ENCODE measurements around the gene RGL1. TPM values are rescaled to one million over a fixed set of nuclear protein-coding genes. Genes with fewer than 3 reads are reported as not detected.

RGL1 gene
- total RNA-seq, 1 donor from 2014 or later, result 3.0 TPM

DNA sequence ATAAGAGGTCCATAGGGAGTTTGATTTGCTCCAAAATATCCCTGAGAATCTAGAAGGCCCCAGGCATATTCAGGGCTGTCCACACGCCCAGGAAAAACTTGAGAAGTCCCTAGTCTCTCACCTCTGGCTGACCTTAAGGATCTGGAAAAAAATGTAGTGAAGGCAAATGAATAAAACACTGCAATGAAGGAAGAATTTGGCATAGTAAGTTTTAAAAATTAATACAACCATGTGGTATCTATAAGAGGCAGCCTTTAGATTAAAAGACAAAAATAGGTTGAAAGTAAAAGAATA lies 141.3 kb downstream of the RGL1 start:
- Mint-ChIP-seq H3K4me1 (no peaks in the 10 kb centered on the region), H3K4me3 (no peak overlapping the region), H3K36me3 (ENCODE audit: low read depth) (no peaks in the 10 kb centered on the region), H3K27ac (no peak overlapping the region), H3K27me3 (peaks cover 16% of the 10 kb centered on the region), H3K9me3 (no peaks in the 10 kb centered on the region)
- DNase-seq (no peak), ATAC-seq (ENCODE audit: low read depth) (no peak)
- intact Hi-C loops (cut with micrococcal nuclease), result no loop called here
- CTCF ChIA-PET, result no interaction called here
- TF ChIP-seq, protein P1, sequence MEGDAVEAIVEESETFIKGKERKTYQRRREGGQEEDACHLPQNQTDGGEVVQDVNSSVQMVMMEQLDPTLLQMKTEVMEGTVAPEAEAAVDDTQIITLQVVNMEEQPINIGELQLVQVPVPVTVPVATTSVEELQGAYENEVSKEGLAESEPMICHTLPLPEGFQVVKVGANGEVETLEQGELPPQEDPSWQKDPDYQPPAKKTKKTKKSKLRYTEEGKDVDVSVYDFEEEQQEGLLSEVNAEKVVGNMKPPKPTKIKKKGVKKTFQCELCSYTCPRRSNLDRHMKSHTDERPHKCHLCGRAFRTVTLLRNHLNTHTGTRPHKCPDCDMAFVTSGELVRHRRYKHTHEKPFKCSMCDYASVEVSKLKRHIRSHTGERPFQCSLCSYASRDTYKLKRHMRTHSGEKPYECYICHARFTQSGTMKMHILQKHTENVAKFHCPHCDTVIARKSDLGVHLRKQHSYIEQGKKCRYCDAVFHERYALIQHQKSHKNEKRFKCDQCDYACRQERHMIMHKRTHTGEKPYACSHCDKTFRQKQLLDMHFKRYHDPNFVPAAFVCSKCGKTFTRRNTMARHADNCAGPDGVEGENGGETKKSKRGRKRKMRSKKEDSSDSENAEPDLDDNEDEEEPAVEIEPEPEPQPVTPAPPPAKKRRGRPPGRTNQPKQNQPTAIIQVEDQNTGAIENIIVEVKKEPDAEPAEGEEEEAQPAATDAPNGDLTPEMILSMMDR (IDR thresholded peaks at IDR 0.05), result no peak
- POLR2A ChIA-PET, result no interaction called here

DNA sequence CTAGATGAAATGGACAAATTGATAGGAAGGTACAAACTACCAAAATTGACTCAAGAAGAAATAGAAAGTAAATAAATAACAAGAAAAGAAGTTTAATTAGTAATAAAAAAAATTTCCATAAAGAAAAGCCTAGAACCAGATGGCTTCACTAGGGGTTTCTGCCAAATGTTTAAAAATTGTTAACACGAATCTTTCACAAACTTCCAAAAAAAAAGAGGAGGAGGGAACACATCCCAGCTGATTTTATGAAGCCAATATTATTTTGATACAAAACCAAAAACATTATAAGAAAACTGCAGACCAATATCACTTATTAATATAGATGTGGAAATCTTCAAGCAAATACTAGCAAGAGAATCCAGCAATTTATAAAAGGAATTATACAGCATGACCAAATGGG lies 143.1 kb downstream of the RGL1 start:
- no peaks in the 10 kb centered on the region for H3K36me3 Mint-ChIP-seq (ENCODE audit: low read depth)
- H3K4me1 Mint-ChIP-seq, result no peaks in the 10 kb centered on the region
- DNase-seq (no peak), ATAC-seq (ENCODE audit: low read depth) (no peak)
- TF ChIP-seq, protein P1 (IDR thresholded peaks at IDR 0.05), result no peak
- H3K27ac Mint-ChIP-seq, result no peak overlapping the region
- no peak overlapping the region for H3K4me3 Mint-ChIP-seq
- ChIA-PET POLR2A (no interaction called here), CTCF (no interaction called here)
- no peaks in the 10 kb centered on the region for H3K9me3 Mint-ChIP-seq
- intact Hi-C loops (cut with micrococcal nuclease), result no loop called here
- peaks cover 18% of the 10 kb centered on the region for H3K27me3 Mint-ChIP-seq

DNA sequence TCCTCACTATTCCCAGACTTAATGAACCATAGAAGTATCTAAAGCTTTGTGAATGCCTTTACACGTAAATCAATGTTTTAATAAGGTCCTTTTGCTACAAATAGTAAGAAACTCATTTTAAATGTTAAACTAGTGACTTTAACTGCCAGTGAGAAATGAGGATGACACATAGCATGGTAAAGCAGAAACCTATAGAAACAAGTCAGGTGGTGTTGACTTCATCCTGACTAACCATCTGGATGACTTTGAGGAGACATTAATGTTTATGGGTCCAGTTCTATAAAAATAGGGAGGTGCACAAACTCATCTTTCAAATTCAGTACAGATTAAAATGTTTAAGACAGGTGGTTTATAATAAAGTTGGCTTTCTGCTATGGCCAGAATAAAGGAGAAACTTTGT lies 147.2 kb downstream of the RGL1 start:
- intact Hi-C loops (cut with micrococcal nuclease), result no loop called here
- TF ChIP-seq, protein P1 (IDR thresholded peaks at IDR 0.05), result no peak
- H3K27me3 Mint-ChIP-seq, result peaks cover 13% of the 10 kb centered on the region
- ChIA-PET CTCF (no interaction called here), POLR2A (no interaction called here)
- no peak overlapping the region for H3K27ac Mint-ChIP-seq
- no peak overlapping the region for H3K4me3 Mint-ChIP-seq
- ATAC-seq (ENCODE audit: low read depth) (no peak), DNase-seq (no peak)
- no peaks in the 10 kb centered on the region for H3K9me3 Mint-ChIP-seq
- H3K36me3 Mint-ChIP-seq (ENCODE audit: low read depth), result no peaks in the 10 kb centered on the region
- no peaks in the 10 kb centered on the region for H3K4me1 Mint-ChIP-seq

DNA sequence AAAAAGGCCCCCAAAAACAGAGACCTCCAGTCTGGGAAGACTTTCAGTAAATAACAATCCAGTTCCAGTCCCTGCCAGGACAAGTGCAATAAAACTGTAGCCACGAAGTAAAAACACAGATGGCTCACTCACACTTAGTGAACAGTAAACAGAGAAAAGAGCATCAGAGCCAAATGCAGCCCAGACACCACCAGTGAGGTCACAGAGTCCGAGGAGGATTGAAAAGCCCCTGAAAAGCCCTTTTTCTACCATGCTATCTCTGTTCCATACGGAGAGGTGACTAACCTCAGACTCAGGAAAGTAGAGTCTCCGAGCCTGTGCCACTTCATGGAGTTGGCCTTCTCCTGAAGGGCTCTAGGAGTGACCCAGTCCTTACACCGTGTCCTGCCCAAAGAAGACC lies 148.1 kb downstream of the RGL1 start:
- TF ChIP-seq, protein P1 (IDR thresholded peaks at IDR 0.05), result no peak
- H3K27ac Mint-ChIP-seq, result no peak overlapping the region
- ChIA-PET POLR2A (no interaction called here), CTCF (no interaction called here)
- intact Hi-C loops (cut with micrococcal nuclease), result no loop called here
- no peak for DNase-seq
- ATAC-seq (ENCODE audit: low read depth), result no peak
- no peaks in the 10 kb centered on the region for H3K36me3 Mint-ChIP-seq (ENCODE audit: low read depth)
- peaks cover 13% of the 10 kb centered on the region for H3K27me3 Mint-ChIP-seq
- H3K4me1 Mint-ChIP-seq, result no peaks in the 10 kb centered on the region
- H3K9me3 Mint-ChIP-seq, result no peaks in the 10 kb centered on the region
- H3K4me3 Mint-ChIP-seq, result no peak overlapping the region

DNA sequence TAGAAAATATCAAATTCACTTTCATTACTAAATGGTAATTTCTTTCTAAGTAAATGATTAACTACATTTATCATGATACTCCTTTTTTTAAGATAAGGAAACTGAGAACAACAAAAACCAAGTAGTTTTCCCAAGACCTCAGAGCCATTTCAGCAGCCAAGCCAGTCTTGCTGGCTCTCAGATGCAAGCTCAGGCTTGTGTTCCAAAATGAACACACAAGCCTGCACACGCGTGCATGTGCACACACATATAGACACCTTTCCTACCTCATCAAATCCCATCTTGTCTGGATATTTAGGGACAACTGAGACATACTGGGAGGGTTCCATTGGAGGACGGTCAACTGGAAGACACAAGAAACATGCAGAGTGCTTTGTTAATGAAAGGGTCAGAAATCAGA lies 149.6 kb downstream of the RGL1 start:
- intact Hi-C loops (cut with micrococcal nuclease), result no loop called here
- ATAC-seq (ENCODE audit: low read depth) (no peak), DNase-seq (no peak)
- ChIA-PET POLR2A (no interaction called here), CTCF (no interaction called here)
- H3K4me1 Mint-ChIP-seq, result no peaks in the 10 kb centered on the region
- H3K27me3 Mint-ChIP-seq, result peaks cover 5% of the 10 kb centered on the region
- H3K9me3 Mint-ChIP-seq, result no peaks in the 10 kb centered on the region
- no peaks in the 10 kb centered on the region for H3K36me3 Mint-ChIP-seq (ENCODE audit: low read depth)
- H3K4me3 Mint-ChIP-seq, result no peak overlapping the region
- no peak overlapping the region for H3K27ac Mint-ChIP-seq
- TF ChIP-seq, protein P1 (IDR thresholded peaks at IDR 0.05), result no peak
